HG03045 (cell line): ENCODE results near the gene TEX35.
A peak's percentile ranks its signal among the peaks of the same experiment; 100 is the strongest.
"Not testable (repeated sequence)": the region's sequence is repeated elsewhere in the genome, so short reads cannot be mapped to it uniquely, and the experiment has no call there.

Source experiments
- ATAC-seq: cut with Tn5 transposase; IDR thresholded peaks from one replicate; pipeline ENCODE4 v1.9.1; 2021; ENCODE audit warnings: mild to moderate bottlenecking, moderate library complexity; ENCODE audit not compliant: unreplicated experiment

Gene TEX35

GRCh38 chr1:178494569-178494971, 18.3 kb upstream of the TEX35 start:
- ATAC-seq: no peak

DNA sequence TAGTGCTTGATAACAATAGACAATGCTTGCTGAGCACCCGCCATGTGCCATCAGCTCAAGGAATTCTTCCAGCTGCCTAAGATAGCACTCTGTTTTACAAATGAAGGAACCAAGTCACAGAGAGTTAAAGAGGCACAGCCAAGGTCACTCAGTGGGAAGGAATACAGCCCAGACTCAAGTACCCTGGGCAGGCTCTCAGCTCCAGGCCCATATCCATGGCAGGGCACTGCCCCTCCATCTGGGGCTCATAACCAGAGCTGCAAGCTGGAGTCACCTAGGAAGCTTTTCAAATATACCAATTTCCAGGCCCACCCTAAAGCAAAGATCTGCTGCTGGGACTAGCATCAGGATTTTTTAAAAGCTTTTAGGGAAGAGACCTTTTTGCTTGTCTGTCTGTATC, 17.8 kb upstream of the TEX35 start:
- no peak for ATAC-seq

DNA sequence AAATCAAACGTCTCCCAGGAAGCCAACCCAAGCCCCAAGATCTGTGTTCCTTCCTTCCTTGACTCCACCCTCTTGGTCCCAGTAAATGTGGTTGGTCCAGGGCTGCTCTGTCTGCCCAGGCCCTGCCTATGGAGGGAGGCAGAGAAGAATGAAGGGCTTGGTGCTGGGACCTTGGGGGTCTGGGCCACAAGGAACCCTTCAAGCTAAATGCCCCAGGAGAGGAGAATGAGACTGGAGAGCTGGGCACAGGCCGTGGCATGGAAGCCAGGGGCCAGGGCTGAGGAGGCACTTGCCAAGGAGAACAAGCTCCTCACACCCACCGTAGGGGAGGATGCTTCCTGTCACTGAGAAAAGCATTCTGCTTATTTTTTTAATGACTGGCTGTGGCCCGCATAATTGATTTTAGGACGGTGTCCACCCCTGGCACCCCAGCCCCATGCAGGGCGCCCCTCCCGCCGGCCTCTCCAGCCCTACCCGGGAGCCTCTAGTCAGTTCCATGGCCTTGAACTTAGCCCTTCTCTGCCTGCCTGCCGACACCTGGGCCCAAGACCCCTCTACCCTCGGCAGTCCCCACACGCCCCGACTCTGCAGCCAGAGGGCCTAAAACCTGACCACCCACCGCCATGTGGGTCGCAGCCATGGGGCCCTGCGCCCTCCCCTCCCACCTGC, 17.0 kb upstream of the TEX35 start:
- no peak for ATAC-seq

DNA sequence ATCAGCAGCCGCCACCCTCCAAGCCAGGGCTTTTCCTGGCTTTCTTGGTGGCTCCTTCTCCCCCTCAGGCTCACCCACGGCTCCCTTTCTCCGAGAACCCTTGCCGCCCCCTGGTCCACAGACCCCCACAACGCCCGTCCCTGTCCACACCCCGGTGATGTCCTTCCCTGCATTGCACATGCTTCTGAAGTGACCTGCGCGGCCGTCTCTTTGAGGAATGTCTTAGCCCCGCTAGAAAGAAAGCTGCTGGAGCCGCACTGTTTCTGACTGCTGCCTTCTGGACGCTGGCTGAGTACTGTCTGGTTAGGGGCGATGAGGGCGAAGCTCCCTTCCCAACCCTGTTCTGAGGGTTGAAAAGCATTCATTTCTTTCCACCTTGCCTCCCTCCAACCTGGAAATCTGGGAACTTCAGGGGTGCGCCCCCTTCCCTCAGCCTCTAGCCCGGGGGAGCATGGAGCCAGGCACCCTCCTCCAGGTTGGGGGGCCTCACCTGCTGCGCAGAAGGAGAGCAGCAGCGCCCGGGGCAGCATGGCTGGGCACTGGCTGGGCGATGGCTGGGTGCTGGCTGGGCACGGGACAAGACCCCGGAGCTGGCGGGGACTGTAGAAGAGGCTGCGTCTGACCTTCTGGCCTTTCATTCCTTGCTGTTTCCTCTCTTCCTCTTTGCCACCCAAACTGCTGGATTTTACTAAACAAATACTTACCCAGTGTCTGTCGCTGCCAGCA, 16.3 kb upstream of the TEX35 start, which contains the start of gene CLEC20A:
TSS of gene CLEC20A (minus strand) at position 555 of the 726 bp plus-strand sequence. CDS start at position 530, 25 bp downstream.
- no peak for ATAC-seq

- ATAC-seq: no peak
Observed at GRCh38 chr1:178497903-178498478, 14.9 kb upstream of the TEX35 start.

DNA sequence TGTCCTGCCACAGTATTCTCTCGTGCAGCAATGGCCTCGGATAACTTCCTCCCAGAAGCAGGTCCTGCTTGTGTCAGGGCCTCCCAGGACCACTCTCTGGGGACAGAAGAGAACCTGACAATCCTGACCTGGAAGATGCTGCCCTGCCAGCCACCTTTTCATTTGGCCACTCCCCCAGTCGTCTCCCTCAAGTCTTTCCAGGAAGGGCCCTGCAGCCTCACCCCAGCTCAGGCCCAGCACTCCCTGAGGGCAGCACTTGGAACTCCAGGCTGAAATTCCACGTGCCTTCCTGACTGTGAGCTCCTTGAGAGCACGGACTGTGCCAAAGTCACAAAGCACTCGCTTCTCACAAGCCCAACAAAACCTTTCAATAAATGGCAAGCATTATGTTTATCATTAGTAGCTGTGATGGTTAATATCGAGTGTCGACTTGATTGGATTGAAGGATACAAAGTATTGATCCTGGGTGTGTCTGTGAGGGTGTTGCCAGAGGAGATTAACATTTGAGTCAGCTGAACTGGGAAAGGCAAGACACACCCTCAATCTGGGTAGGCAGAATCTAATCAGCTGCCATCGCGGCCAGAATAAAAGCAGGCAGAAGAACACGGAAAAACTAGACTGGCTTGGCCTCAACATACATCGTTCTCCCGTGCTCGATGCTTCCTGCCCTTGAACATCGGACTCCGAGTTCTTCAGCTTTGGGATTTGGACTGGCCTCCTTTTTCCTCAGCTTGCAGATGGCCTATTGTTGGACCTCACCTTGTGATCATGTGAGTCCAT, 13.8 kb upstream of the TEX35 start:
- ATAC-seq: no peak

DNA sequence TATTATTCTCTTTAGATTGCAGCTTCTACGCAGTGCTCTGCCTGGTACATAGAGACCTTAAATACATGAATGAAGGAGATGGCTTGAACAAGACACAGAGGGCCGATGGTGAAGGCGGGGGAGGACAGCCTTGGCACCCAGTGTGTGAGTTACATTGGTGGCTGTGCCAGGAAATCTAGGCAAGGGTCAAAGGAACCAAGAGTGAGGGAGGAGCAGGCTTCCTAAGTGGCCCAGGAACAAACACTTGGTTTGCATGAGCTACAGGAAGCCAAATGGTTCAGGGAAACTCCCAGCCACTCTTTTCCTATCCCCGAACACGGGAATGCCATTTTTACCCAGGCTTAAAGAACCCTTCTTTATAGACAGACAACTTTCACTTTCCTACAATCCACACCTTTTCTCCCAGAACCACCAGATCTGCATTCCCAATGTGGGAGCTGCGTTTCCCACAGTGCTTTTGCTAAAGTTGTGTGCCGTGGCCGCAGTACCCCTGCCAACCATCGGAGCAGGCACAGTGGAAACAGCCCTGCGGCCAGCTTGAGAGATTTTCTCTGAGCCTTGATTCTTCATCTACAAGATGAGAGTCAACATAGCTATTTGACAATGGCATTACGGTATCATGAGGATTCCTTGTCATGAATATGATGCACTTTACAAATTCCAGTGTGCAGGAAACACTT, 12.7 kb upstream of the TEX35 start:
- ATAC-seq: no peak

- ATAC-seq: no peak
Observed at GRCh38 chr1:178500936-178501554, 11.9 kb upstream of the TEX35 start.

- peak; percentile 75 for ATAC-seq
Observed at GRCh38 chr1:178501705-178502329, 11.1 kb upstream of the TEX35 start.

- no peak for ATAC-seq
Observed at GRCh38 chr1:178502330-178502714, 10.6 kb upstream of the TEX35 start.

- no peak for ATAC-seq
Observed at GRCh38 chr1:178502856-178503255, 10.1 kb upstream of the TEX35 start.

GRCh38 chr1:178503316-178503715, 9.6 kb upstream of the TEX35 start:
- ATAC-seq: not testable (repeated sequence)

DNA sequence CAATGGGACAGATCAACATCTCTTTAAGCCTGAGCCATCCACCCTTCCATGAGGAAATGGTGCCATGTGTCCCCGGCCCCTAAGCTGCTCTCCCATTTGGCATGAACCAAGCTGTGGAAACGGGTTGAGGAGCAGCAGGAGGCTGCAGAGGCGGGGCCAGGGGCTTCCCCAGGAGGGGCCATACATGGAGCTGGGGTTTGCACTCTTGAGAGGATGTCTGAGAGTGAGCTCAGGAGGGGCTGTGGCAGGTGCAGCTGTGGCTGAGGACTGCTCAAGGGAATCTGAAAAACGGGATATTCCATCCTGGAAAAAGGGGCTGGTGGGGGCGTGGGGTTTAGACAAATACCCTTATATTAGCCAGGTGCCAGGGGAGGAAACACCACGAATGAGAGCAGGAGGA, 9.1 kb upstream of the TEX35 start:
- ATAC-seq: no peak

- ATAC-seq: no peak
Observed at GRCh38 chr1:178504286-178504685, 8.6 kb upstream of the TEX35 start.

- ATAC-seq: no peak
Observed at GRCh38 chr1:178506177-178506576, 6.7 kb upstream of the TEX35 start.

- no peak for ATAC-seq
Observed at GRCh38 chr1:178506669-178507068, 6.2 kb upstream of the TEX35 start.

DNA sequence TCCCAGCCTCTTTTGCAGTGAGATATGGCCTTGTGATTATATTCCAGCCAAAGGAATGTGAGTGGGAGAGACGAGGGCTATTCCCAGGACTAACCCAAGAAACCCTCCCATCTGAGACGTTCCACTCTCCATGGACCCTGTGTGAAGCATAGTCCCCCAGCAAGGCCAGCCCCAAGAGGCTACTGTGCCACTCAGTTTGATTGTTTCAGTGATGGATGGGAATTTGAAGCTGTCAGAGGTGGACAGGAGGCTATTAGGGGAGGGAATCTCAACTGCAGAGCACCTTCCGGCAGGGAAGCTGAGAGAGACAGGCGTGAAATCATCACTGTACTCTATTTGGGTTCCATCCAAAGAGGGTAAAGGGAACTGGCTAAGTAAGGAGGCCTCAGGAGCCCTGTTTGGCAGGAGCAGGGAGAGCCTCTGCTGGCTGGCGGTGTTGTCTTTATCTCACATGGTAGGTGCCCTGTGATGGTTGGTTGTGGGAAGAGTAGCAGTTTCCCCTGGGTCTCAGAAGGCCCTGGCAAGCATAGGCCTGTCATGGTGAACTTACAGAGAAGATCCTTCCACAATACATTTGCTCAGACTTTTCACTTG, 3.4 kb upstream of the TEX35 start:
- no peak for ATAC-seq

DNA sequence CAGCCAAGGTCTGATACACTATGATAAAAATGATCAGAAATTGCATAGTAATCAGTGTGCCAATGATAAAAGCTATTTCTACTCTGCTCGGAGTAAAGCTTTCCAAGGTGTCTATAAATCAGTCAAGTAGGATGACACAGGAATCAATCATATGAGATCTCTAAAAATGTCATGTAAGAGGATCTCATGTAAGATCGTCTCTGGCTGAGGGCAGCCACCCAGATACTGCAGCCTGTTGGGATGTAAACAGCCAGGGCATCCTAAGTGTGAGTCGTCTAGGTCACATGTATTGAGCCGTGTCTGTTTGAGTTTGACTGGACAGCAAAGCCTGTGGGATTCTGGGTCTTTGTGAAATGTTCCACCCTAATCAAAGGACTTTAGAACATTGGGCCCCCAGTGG, 2.8 kb upstream of the TEX35 start:
- ATAC-seq: no peak

- ATAC-seq: no peak
Observed at GRCh38 chr1:178513278-178513983, 522 bp downstream of the TEX35 start.
